Brain microvascular endothelial cell (primary cell): ENCODE results near the gene CKAP5.

ENCODE experiments used
- DNase-seq: peaks from one replicate; pipeline ENCODE4 v3.0.0-alpha.2; 2020
- H3K27ac ChIP-seq: fragments of 250-450 bp; sonication (Bioruptor Pico); 2 replicates; pipeline ENCODE4 v1.5.1; 2020; ENCODE audit warnings: mild to moderate bottlenecking, moderate library complexity
- H3K27me3 ChIP-seq: fragments of 250-450 bp; sonication (Bioruptor Pico); replicated peaks from 2 replicates; pipeline ENCODE4 v1.5.1; 2020; ENCODE audit warnings: mild to moderate bottlenecking
- H3K36me3 ChIP-seq: fragments of 250-450 bp; sonication (Bioruptor Pico); replicated peaks from 2 replicates; pipeline ENCODE4 v1.5.1; 2020; ENCODE audit warnings: mild to moderate bottlenecking
- H3K4me3 ChIP-seq: 2 replicates; pipeline ENCODE4 v1.5.1; 2011; ENCODE audit warnings: low read depth, mild to moderate bottlenecking, control low read depth, low read length, moderate library complexity
- CTCF ChIP-seq: IDR thresholded peaks from 2 replicates; pipeline ENCODE4 v1.5.1; 2011; ENCODE audit warnings: low read depth, mild to moderate bottlenecking, moderate library complexity, low read length, control low read depth, inconsistent platforms; ENCODE audit errors: missing control alignments
- in situ Hi-C: cut with HindIII; loops from 2 replicates; pipeline ENCODE4 v1.10.0; 2017; ENCODE audit warnings: low sequenced_read_pairs, low pct_ligation_motif_present

Gene CKAP5

GRCh38 chr11:46728659-46729040, 117.4 kb downstream of the CKAP5 start:
- H3K4me3 ChIP-seq = no peak overlapping the region
- H3K27me3 ChIP-seq = no peaks in the 10 kb centered on the region
- no peak for TF ChIP-seq CTCF
- no peak overlapping the region for H3K27ac ChIP-seq
- DNase-seq = no peak
- in situ Hi-C loops = no loop called here
- H3K36me3 ChIP-seq = no peaks in the 10 kb centered on the region

- Histone ChIP-seq H3K36me3 (no peaks in the 10 kb centered on the region), H3K27me3 (no peaks in the 10 kb centered on the region), H3K27ac (no peak overlapping the region), H3K4me3 (no peak overlapping the region)
- TF ChIP-seq CTCF = no peak
- no peak for DNase-seq
- in situ Hi-C loops = no loop called here
Observed at GRCh38 chr11:46727952-46728658, 118.0 kb downstream of the CKAP5 start.

GRCh38 chr11:46726206-46726862, 119.7 kb downstream of the CKAP5 start:
- no peak for DNase-seq
- H3K27ac ChIP-seq = no peak overlapping the region
- H3K27me3 ChIP-seq = no peaks in the 10 kb centered on the region
- no peak overlapping the region for H3K4me3 ChIP-seq
- no peaks in the 10 kb centered on the region for H3K36me3 ChIP-seq
- no peak for TF ChIP-seq CTCF
- in situ Hi-C loops = no loop called here

- Histone ChIP-seq H3K27me3 (no peaks in the 10 kb centered on the region), H3K27ac (no peak overlapping the region), H3K36me3 (no peaks in the 10 kb centered on the region), H3K4me3 (no peak overlapping the region)
- no peak for TF ChIP-seq CTCF
- in situ Hi-C loops = no loop called here
- DNase-seq = no peak
Observed at GRCh38 chr11:46725338-46726205, 120.5 kb downstream of the CKAP5 start.

GRCh38 chr11:46724088-46724487, 122.0 kb downstream of the CKAP5 start:
- H3K27me3 ChIP-seq = no peaks in the 10 kb centered on the region
- no peak for DNase-seq
- no peak overlapping the region for H3K27ac ChIP-seq
- TF ChIP-seq CTCF = no peak
- in situ Hi-C loops = no loop called here
- no peak overlapping the region for H3K4me3 ChIP-seq
- H3K36me3 ChIP-seq = no peaks in the 10 kb centered on the region
